Measurements from ENCODE around the gene HLA-DPB1.
"Not testable (repeated sequence)": the region's sequence is repeated elsewhere in the genome, so short reads cannot be mapped to it uniquely, and the experiment has no call there.

HLA-DPB1 gene

DNA sequence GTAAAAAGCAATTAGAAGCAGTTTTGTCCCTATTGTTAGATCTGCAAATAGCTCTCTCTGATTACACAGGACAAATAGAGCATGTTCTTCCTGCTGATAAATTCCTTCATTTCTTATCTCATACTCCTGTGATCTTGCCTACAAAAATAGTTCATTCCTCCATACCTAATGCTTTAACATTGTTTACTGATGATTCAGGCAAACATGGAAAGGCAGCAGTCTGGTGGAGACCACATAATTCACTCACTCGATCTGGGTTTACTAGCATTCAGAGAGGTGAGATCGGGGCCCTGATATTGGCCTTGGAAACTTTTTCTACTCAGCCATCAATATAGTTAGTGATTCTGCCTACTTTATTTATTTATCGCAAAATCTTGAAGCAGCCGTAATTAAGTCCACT, 22.6 kb upstream of the HLA-DPB1 start:
- no peak overlapping the region for H3K27ac ChIP-seq (ENCODE audit: low read depth, low read length)
- no peaks in the 10 kb centered on the region for H3K9me3 ChIP-seq (ENCODE audit: low read length)
- no peaks in the 10 kb centered on the region for H3K4me1 ChIP-seq (ENCODE audit: insufficient read depth, low read length)
- no peaks in the 10 kb centered on the region for H3K27me3 ChIP-seq (ENCODE audit: control insufficient read depth in 1 of 2, insufficient read depth in 2 of 2, low read length in 2 of 2)
- H3K36me3 ChIP-seq (ENCODE audit: insufficient read depth, low read length) = no peaks in the 10 kb centered on the region
- no peak overlapping the region for H3K4me3 ChIP-seq (ENCODE audit: low read depth in 1 of 2, low read length in 2 of 2)
- no peak overlapping the region for H3K9ac ChIP-seq (ENCODE audit: low read length)

GRCh38 chr6:33057222-33058150, 18.3 kb upstream of the HLA-DPB1 start:
- Histone ChIP-seq H3K4me3 (ENCODE audit: low read depth in 1 of 2, low read length in 2 of 2) (no peak overlapping the region), H3K27me3 (ENCODE audit: control insufficient read depth in 1 of 2, insufficient read depth in 2 of 2, low read length in 2 of 2) (no peaks in the 10 kb centered on the region), H3K27ac (ENCODE audit: low read depth, low read length) (no peak overlapping the region), H3K9ac (ENCODE audit: low read length) (no peak overlapping the region), H3K9me3 (ENCODE audit: low read length) (no peaks in the 10 kb centered on the region), H3K4me1 (ENCODE audit: insufficient read depth, low read length) (no peaks in the 10 kb centered on the region), H3K36me3 (ENCODE audit: insufficient read depth, low read length) (no peaks in the 10 kb centered on the region)

GRCh38 chr6:33061987-33062386, 13.8 kb upstream of the HLA-DPB1 start:
- Histone ChIP-seq H3K27ac (ENCODE audit: low read depth, low read length) (no peak overlapping the region), H3K9ac (ENCODE audit: low read length) (no peak overlapping the region), H3K9me3 (ENCODE audit: low read length) (no peaks in the 10 kb centered on the region), H3K27me3 (ENCODE audit: control insufficient read depth in 1 of 2, insufficient read depth in 2 of 2, low read length in 2 of 2) (no peaks in the 10 kb centered on the region), H3K4me1 (ENCODE audit: insufficient read depth, low read length) (no peaks in the 10 kb centered on the region), H3K36me3 (ENCODE audit: insufficient read depth, low read length) (no peaks in the 10 kb centered on the region), H3K4me3 (ENCODE audit: low read depth in 1 of 2, low read length in 2 of 2) (no peak overlapping the region)

GRCh38 chr6:33063435-33063834, 12.4 kb upstream of the HLA-DPB1 start:
- not testable (repeated sequence) for H3K4me3 ChIP-seq (ENCODE audit: low read depth in 1 of 2, low read length in 2 of 2); H3K9me3 ChIP-seq (ENCODE audit: low read length); H3K9ac ChIP-seq (ENCODE audit: low read length); H3K36me3 ChIP-seq (ENCODE audit: insufficient read depth, low read length); H3K27ac ChIP-seq (ENCODE audit: low read depth, low read length); H3K27me3 ChIP-seq (ENCODE audit: control insufficient read depth in 1 of 2, insufficient read depth in 2 of 2, low read length in 2 of 2); H3K4me1 ChIP-seq (ENCODE audit: insufficient read depth, low read length)

DNA sequence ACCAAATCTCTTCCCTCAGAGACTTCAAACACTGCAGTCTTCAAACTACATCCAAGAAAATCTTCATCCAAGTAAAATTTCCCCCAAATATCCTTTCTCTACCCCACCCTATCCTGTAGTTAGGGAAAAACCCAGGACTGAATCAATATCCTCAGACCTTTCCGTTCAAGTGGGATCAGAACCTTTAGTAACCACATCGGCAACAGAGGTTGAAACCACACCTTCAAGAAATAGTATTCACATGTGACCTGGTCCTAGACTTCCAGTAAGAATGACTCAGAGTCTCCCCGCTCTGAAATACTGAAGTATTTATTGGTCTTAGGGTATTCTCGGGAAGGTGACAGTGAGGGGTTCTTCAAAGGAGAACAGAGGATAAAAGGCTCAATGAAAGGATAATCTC, 11.1 kb upstream of the HLA-DPB1 start:
- Histone ChIP-seq H3K4me1 (ENCODE audit: insufficient read depth, low read length) (no peaks in the 10 kb centered on the region), H3K36me3 (ENCODE audit: insufficient read depth, low read length) (peaks cover 4% of the 10 kb centered on the region), H3K9me3 (ENCODE audit: low read length) (no peaks in the 10 kb centered on the region), H3K27me3 (ENCODE audit: control insufficient read depth in 1 of 2, insufficient read depth in 2 of 2, low read length in 2 of 2) (no peaks in the 10 kb centered on the region), H3K4me3 (ENCODE audit: low read depth in 1 of 2, low read length in 2 of 2) (no peak overlapping the region), H3K27ac (ENCODE audit: low read depth, low read length) (no peak overlapping the region), H3K9ac (ENCODE audit: low read length) (no peak overlapping the region)

DNA sequence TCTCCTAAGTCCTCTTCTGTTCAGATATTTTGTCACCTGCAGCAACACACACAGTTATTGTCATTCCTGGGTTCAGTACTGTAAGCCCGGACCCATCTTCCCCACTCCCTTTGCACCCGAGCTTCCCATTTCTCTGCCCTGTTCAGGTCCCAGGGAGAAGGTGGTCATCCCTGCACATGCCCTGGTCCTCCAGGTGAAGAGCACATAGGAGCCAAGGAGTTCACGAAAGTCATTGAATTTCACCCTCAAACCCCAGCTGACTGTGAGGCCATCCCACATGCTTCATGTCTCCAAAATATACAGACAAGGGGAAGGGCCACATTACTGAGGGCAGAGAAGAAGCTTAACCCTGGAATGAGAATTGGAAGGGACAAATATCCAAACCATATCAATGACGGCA, 10.5 kb upstream of the HLA-DPB1 start:
- no peaks in the 10 kb centered on the region for H3K27me3 ChIP-seq (ENCODE audit: control insufficient read depth in 1 of 2, insufficient read depth in 2 of 2, low read length in 2 of 2)
- no peak overlapping the region for H3K4me3 ChIP-seq (ENCODE audit: low read depth in 1 of 2, low read length in 2 of 2)
- H3K27ac ChIP-seq (ENCODE audit: low read depth, low read length) = no peak overlapping the region
- H3K4me1 ChIP-seq (ENCODE audit: insufficient read depth, low read length) = no peaks in the 10 kb centered on the region
- no peak overlapping the region for H3K9ac ChIP-seq (ENCODE audit: low read length)
- peaks cover 4% of the 10 kb centered on the region for H3K36me3 ChIP-seq (ENCODE audit: insufficient read depth, low read length)
- H3K9me3 ChIP-seq (ENCODE audit: low read length) = no peaks in the 10 kb centered on the region

DNA sequence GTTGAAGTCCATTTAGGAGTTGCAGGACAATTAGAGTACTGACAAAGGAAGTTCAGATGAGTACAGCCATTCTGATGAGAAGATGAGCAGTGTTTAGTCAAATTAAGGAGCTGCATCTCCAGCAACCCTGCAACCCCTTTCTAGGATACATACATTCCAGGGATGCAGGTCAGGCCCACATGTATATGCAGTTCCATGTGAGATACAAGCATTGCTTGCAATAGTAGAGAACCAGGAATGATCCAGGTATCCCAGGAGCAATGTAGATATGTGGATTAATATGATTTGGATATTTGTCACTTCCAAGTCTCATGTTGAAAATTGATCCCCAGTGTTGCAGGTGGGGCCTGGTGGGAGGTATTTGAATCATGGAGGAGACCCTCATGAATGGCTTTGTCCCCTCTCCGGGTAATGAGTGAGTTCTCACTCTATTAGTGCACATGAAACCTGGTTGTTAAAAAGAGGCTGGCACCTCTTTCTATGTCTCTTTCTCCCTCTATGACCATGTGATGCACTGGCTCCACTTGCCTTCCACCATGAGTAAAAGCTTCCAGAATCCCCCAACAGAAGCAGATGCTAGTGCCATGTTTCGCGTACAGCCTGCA, 8.8 kb upstream of the HLA-DPB1 start:
- H3K9me3 ChIP-seq (ENCODE audit: low read length) = no peaks in the 10 kb centered on the region
- H3K4me3 ChIP-seq (ENCODE audit: low read depth in 1 of 2, low read length in 2 of 2) = no peak overlapping the region
- peaks cover 4% of the 10 kb centered on the region for H3K36me3 ChIP-seq (ENCODE audit: insufficient read depth, low read length)
- H3K27ac ChIP-seq (ENCODE audit: low read depth, low read length) = no peak overlapping the region
- no peaks in the 10 kb centered on the region for H3K4me1 ChIP-seq (ENCODE audit: insufficient read depth, low read length)
- H3K27me3 ChIP-seq (ENCODE audit: control insufficient read depth in 1 of 2, insufficient read depth in 2 of 2, low read length in 2 of 2) = no peaks in the 10 kb centered on the region
- H3K9ac ChIP-seq (ENCODE audit: low read length) = no peak overlapping the region

- H3K36me3 ChIP-seq (ENCODE audit: insufficient read depth, low read length) = peaks cover 4% of the 10 kb centered on the region
- H3K4me1 ChIP-seq (ENCODE audit: insufficient read depth, low read length) = no peaks in the 10 kb centered on the region
- no peak overlapping the region for H3K27ac ChIP-seq (ENCODE audit: low read depth, low read length)
- H3K27me3 ChIP-seq (ENCODE audit: control insufficient read depth in 1 of 2, insufficient read depth in 2 of 2, low read length in 2 of 2) = no peaks in the 10 kb centered on the region
- no peak overlapping the region for H3K4me3 ChIP-seq (ENCODE audit: low read depth in 1 of 2, low read length in 2 of 2)
- no peak overlapping the region for H3K9ac ChIP-seq (ENCODE audit: low read length)
- no peaks in the 10 kb centered on the region for H3K9me3 ChIP-seq (ENCODE audit: low read length)
Measured at GRCh38 chr6:33069021-33069738, 6.6 kb upstream of the HLA-DPB1 start.

- H3K4me1 ChIP-seq (ENCODE audit: insufficient read depth, low read length) = no peaks in the 10 kb centered on the region
- H3K27me3 ChIP-seq (ENCODE audit: control insufficient read depth in 1 of 2, insufficient read depth in 2 of 2, low read length in 2 of 2) = no peaks in the 10 kb centered on the region
- H3K36me3 ChIP-seq (ENCODE audit: insufficient read depth, low read length) = peaks cover 4% of the 10 kb centered on the region
- no peak overlapping the region for H3K4me3 ChIP-seq (ENCODE audit: low read depth in 1 of 2, low read length in 2 of 2)
- H3K9ac ChIP-seq (ENCODE audit: low read length) = no peak overlapping the region
- H3K27ac ChIP-seq (ENCODE audit: low read depth, low read length) = no peak overlapping the region
- no peaks in the 10 kb centered on the region for H3K9me3 ChIP-seq (ENCODE audit: low read length)
Measured at GRCh38 chr6:33070909-33071308, 4.9 kb upstream of the HLA-DPB1 start.

- Histone ChIP-seq H3K4me3 (ENCODE audit: low read depth in 1 of 2, low read length in 2 of 2) (no peak overlapping the region), H3K9me3 (ENCODE audit: low read length) (no peaks in the 10 kb centered on the region), H3K9ac (ENCODE audit: low read length) (no peak overlapping the region), H3K27me3 (ENCODE audit: control insufficient read depth in 1 of 2, insufficient read depth in 2 of 2, low read length in 2 of 2) (no peaks in the 10 kb centered on the region), H3K36me3 (ENCODE audit: insufficient read depth, low read length) (peaks cover 4% of the 10 kb centered on the region), H3K4me1 (ENCODE audit: insufficient read depth, low read length) (no peaks in the 10 kb centered on the region), H3K27ac (ENCODE audit: low read depth, low read length) (no peak overlapping the region)
Measured at GRCh38 chr6:33071569-33071968, 4.2 kb upstream of the HLA-DPB1 start.

GRCh38 chr6:33072508-33073100, 3.2 kb upstream of the HLA-DPB1 start:
- Histone ChIP-seq H3K9ac (ENCODE audit: low read length) (no peak overlapping the region), H3K4me3 (ENCODE audit: low read depth in 1 of 2, low read length in 2 of 2) (no peak overlapping the region), H3K9me3 (ENCODE audit: low read length) (no peaks in the 10 kb centered on the region), H3K27ac (ENCODE audit: low read depth, low read length) (no peak overlapping the region), H3K4me1 (ENCODE audit: insufficient read depth, low read length) (no peaks in the 10 kb centered on the region), H3K36me3 (ENCODE audit: insufficient read depth, low read length) (peaks cover 4% of the 10 kb centered on the region), H3K27me3 (ENCODE audit: control insufficient read depth in 1 of 2, insufficient read depth in 2 of 2, low read length in 2 of 2) (no peaks in the 10 kb centered on the region)

All from muscle layer of colon (tissue), 2 donors.